Keratinocyte (primary cell): ENCODE measurements around the gene DNAJC9.

ENCODE experiments used
- EZH2 ChIP-seq: IDR thresholded peaks from one replicate; pipeline ENCODE4 v1.6.1; 2012; ENCODE audit warnings: inconsistent platforms, mild to moderate bottlenecking, low read length, moderate library complexity
- TF ChIP-seq, protein P1 (sequence below), 3 experiments: IDR thresholded peaks in 1 of 3; conservative IDR thresholded peaks in 1 of 3; optimal IDR thresholded peaks in 1 of 3; 2 replicates in 2 of 3; 3 replicates in 1 of 3; pipeline versions ENCODE3 to v1.5.1; 2011; ENCODE audit warnings: low read length in 3 of 3, mild to moderate bottlenecking in 3 of 3, moderate library complexity in 2 of 3, control low read depth in 1 of 3, inconsistent platforms in 1 of 3; ENCODE audit not compliant: insufficient read depth in 2 of 3; ENCODE audit errors: extremely low read depth in 1 of 3

DNA sequence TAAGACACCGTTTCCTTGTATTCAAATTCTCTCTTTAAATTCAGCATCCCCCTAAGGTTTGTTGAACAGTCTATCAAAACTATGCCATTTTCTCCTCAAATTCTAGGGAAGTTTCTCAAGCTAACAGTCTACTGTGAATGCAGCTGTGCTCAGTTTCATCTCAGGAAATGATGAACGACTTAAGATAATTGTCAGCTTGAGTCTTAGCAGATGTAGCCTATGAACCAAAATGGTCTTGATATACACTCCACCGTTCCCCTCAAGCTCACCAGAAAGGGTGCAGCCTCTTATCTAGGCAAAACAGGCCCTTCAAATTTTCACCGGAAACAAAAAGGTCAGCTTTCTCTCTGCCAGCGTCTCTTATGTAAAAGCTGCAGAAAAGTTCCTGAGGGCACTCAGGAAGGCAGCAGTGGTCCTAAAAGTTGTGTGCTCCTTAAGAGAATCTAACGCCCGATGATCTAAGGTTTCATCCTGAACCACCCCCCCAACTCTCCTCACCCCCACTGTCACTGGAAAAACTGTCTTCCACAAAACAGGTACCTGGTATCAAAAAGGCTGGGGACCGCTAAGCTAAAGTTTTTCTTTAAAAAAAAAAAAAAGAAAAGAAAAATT, 2.1 kb downstream of the DNAJC9 start:
- TF ChIP-seq, protein P1, sequence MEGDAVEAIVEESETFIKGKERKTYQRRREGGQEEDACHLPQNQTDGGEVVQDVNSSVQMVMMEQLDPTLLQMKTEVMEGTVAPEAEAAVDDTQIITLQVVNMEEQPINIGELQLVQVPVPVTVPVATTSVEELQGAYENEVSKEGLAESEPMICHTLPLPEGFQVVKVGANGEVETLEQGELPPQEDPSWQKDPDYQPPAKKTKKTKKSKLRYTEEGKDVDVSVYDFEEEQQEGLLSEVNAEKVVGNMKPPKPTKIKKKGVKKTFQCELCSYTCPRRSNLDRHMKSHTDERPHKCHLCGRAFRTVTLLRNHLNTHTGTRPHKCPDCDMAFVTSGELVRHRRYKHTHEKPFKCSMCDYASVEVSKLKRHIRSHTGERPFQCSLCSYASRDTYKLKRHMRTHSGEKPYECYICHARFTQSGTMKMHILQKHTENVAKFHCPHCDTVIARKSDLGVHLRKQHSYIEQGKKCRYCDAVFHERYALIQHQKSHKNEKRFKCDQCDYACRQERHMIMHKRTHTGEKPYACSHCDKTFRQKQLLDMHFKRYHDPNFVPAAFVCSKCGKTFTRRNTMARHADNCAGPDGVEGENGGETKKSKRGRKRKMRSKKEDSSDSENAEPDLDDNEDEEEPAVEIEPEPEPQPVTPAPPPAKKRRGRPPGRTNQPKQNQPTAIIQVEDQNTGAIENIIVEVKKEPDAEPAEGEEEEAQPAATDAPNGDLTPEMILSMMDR (optimal IDR thresholded peaks at IDR 0.05 in 1 of 3, IDR thresholded peaks at IDR 0.05 in 1 of 3, conservative IDR thresholded peaks at IDR 0.05 in 1 of 3; ENCODE audit: extremely low read depth in 1 of 3, insufficient read depth in 2 of 3, low read length in 3 of 3), result no peak
- TF ChIP-seq EZH2, result no peak
